Upper lobe of left lung (tissue), 6 donors: ENCODE measurements around the gene CHRNB4. TPM values are rescaled to one million over a fixed set of nuclear protein-coding genes. Genes with fewer than 3 reads are reported as not detected.

Source experiments
- ATAC-seq, 2 donors: fragments of 200-7000 bp; cut with Tn5 transposase; one replicate each; pipeline ENCODE4 v1.9.1; 2022; ENCODE audit warnings: mild to moderate bottlenecking in 2 of 2, moderate library complexity in 2 of 2; ENCODE audit not compliant: low FRiP score in 2 of 2
- DNase-seq, 2 donors: peaks; one replicate each; pipeline ENCODE4 v3.0.0-alpha.2; 2019 to 2020
- H3K27ac ChIP-seq, 4 donors: fragments of 200-600 bp; sonication (generic); one replicate each; pipeline ENCODE4 v1.5.1; 2016 to 2019
- H3K27me3 ChIP-seq, 4 donors: fragments of 200-600 bp; sonication (generic); one replicate each; pipeline ENCODE4 v1.5.1; 2017 to 2019
- H3K36me3 ChIP-seq, 4 donors: fragments of 200-600 bp; sonication (generic); one replicate each; pipeline ENCODE4 v1.5.1; 2016 to 2019
- H3K4me1 ChIP-seq, 4 donors: fragments of 200-600 bp; sonication (generic); one replicate each; pipeline ENCODE4 v1.5.1; 2018 to 2019
- H3K4me3 ChIP-seq, 4 donors: fragments of 200-600 bp; sonication (generic); one replicate each; pipeline ENCODE4 v1.5.1; 2017 to 2019; ENCODE audit warnings: mild to moderate bottlenecking in 2 of 4, moderate library complexity in 1 of 4
- H3K9me3 ChIP-seq, 4 donors: fragments of 200-600 bp; sonication (generic); one replicate each; pipeline ENCODE4 v1.5.1; 2018 to 2019
- EP300 ChIP-seq, 4 donors: sonication (generic); formaldehyde crosslinking; IDR thresholded peaks; one replicate each; pipeline ENCODE4 v1.5.1; 2017; ENCODE audit warnings: antibody characterized with exemption in 4 of 4, control low read depth in 2 of 4
- POLR2A ChIP-seq, 4 donors: fragments of 450-650 bp; IDR thresholded peaks; one replicate each; pipeline ENCODE4 v1.5.1; 2016 to 2017; ENCODE audit warnings: antibody characterized with exemption in 4 of 4, mild to moderate bottlenecking in 2 of 4
- POLR2AphosphoS5 ChIP-seq, 2 donors: sonication (generic); formaldehyde crosslinking; IDR thresholded peaks; one replicate each; pipeline ENCODE4 v1.5.1; 2017; ENCODE audit warnings: antibody characterized with exemption in 2 of 2
- WGBS, 2 donors: methylation state at CpG; one replicate each; pipeline ENCODE4 v1.1.5; 2017 to 2018; 5-methylcytosine and 5-hydroxymethylcytosine counted together
- total RNA-seq, 6 donors: library from RNA; depleted of rRNA in 4 of 6; stranded (reverse); fragments of >200 nt in 4 of 6; gene quantifications; one replicate each; pipeline versions ENCODE4 v1.1.0 to v1.2.1, GENCODE V29; 2016 to 2021
- TF ChIP-seq, protein P1 (sequence below), 6 experiments: fragments of 450-650 bp in 4 of 6; fragments of 200-600 bp in 2 of 6; sonication (generic) in 2 of 6; IDR thresholded peaks; one replicate each; pipeline ENCODE4 v1.5.1; 2016 to 2019; ENCODE audit warnings: antibody characterized with exemption in 6 of 6
- donor health status: DM: no; HTN: no; CAD: no; lungs with moderate emphysema.
- donor health status: DM: no; HTN: yes; CAD: no; lungs with severe emphysema.

Gene CHRNB4
- total RNA-seq, 6 donors from 2014 or later: not detected

DNA sequence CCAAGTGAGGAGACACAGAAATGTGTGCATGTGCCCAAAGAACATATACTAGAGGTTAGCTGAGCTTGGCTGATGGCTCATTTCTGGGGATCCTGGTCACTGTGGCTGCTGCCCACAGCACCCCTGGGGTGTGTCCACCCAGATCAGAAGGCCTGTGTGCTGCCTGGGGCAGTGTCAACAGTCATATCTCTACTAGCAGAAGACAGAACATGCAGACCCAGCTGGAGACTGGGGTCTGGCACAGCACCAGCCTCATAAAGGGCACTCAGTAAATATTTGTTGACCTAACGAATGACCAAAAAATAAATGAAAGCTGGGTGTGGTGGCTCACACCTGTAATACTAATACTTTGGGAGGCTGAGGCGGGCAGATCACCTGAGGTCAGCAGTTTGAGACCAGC lies 36.6 kb downstream of the CHRNB4 start:
- no peak overlapping the region for H3K4me3 ChIP-seq
- WGBS, 2 donors: 86 to 87% methylated on average over 2 of the region's 2 CpGs
- no peak for DNase-seq
- no peak for ATAC-seq
- TF ChIP-seq POLR2AphosphoS5 (IDR thresholded peaks at IDR 0.05) (no peak), EP300 (IDR thresholded peaks at IDR 0.05) (no peak), POLR2A (IDR thresholded peaks at IDR 0.05) (no peak)
- TF ChIP-seq, protein P1, sequence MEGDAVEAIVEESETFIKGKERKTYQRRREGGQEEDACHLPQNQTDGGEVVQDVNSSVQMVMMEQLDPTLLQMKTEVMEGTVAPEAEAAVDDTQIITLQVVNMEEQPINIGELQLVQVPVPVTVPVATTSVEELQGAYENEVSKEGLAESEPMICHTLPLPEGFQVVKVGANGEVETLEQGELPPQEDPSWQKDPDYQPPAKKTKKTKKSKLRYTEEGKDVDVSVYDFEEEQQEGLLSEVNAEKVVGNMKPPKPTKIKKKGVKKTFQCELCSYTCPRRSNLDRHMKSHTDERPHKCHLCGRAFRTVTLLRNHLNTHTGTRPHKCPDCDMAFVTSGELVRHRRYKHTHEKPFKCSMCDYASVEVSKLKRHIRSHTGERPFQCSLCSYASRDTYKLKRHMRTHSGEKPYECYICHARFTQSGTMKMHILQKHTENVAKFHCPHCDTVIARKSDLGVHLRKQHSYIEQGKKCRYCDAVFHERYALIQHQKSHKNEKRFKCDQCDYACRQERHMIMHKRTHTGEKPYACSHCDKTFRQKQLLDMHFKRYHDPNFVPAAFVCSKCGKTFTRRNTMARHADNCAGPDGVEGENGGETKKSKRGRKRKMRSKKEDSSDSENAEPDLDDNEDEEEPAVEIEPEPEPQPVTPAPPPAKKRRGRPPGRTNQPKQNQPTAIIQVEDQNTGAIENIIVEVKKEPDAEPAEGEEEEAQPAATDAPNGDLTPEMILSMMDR (IDR thresholded peaks at IDR 0.05): no peak
- H3K27ac ChIP-seq: no peak overlapping the region
- no peaks in the 10 kb centered on the region for H3K36me3 ChIP-seq
- no peaks in the 10 kb centered on the region for H3K27me3 ChIP-seq
- no peaks in the 10 kb centered on the region for H3K9me3 ChIP-seq
- H3K4me1 ChIP-seq: no peaks in the 10 kb centered on the region

DNA sequence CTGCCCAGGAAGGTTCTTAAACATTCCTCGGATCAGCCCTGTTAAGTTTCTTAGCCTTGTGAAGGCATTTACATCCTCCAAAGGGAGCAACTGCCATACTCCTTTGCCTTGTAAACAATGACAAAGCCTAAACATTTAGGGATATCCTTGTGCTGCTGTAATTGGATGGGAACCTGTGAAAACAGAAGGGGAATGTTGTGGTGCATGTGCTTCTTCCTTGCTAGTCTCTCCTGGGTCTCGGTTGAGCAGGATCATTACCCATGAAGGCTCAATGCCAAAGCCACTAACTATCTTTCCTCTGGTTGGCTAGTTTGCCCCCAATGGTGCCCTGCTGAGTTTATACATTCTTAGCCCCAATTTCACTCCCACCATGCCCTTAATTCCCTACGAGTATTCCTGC lies 37.5 kb downstream of the CHRNB4 start:
- WGBS, 2 donors: 49 to 69% methylated on average over 3 of the region's 3 CpGs
- no peak for ATAC-seq
- TF ChIP-seq POLR2AphosphoS5 (IDR thresholded peaks at IDR 0.05) (no peak), EP300 (IDR thresholded peaks at IDR 0.05) (no peak), POLR2A (IDR thresholded peaks at IDR 0.05) (no peak)
- TF ChIP-seq, protein P1 (IDR thresholded peaks at IDR 0.05): no peak

DNA sequence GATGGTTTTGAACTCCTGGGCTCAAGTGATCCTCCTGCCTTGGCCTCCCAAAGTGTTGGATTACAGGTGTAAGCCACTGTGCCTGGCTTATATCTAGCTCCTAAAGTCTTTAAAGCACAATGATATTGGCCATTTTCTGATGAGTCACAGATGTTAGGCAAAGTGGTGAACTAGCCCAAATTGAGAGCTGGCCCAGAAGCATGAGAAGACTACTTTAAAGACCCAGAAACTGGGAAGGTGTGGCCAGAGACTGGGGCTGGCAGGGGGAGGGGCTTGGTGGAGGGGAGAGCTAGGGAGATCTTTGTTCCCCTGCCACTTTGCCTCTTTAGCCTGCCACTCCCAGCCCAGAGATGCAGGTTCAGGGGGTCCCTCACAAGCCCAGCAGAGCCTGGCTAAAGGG lies 41.8 kb downstream of the CHRNB4 start:
- no peak overlapping the region for H3K4me3 ChIP-seq
- ATAC-seq (no peak), DNase-seq (no peak)
- no peak overlapping the region for H3K27ac ChIP-seq
- H3K27me3 ChIP-seq: no peaks in the 10 kb centered on the region
- TF ChIP-seq, protein P1 (IDR thresholded peaks at IDR 0.05): no peak
- no peak for TF ChIP-seq EP300 (IDR thresholded peaks at IDR 0.05)
- no peak for TF ChIP-seq POLR2A (IDR thresholded peaks at IDR 0.05)
- TF ChIP-seq POLR2AphosphoS5 (IDR thresholded peaks at IDR 0.05): no peak
- no peaks in the 10 kb centered on the region for H3K36me3 ChIP-seq
- no peaks in the 10 kb centered on the region for H3K4me1 ChIP-seq
- H3K9me3 ChIP-seq: no peaks in the 10 kb centered on the region

More for the DNA sequence above, 37.5 kb downstream of the CHRNB4 start:
- Histone ChIP-seq H3K27ac (no peak overlapping the region), H3K4me1 (no peaks in the 10 kb centered on the region), H3K9me3 (no peaks in the 10 kb centered on the region), H3K27me3 (no peaks in the 10 kb centered on the region), H3K4me3 (no peak overlapping the region), H3K36me3 (no peaks in the 10 kb centered on the region)
- DNase-seq: no peak

DNA sequence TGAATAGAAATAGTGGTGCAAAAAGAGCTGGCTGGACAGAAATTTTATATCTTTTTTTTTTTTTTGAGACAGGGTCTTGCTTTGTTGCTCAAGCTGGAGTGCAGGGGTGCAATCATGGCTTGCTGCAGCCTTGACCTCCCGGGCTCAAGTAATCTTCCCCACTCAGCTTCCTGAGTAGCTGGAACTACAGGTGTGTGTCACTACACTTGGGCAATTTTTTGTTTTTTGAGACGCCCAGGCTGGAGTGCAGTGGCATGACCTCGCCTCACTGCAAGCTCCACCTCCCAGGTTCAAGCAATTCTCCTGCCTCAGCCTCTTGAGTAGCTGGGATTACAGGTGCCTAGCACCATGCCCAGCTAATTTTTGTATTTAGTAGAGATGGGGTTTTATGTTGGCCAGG lies 42.7 kb downstream of the CHRNB4 start:
- Histone ChIP-seq H3K4me3 (no peak overlapping the region), H3K27me3 (no peaks in the 10 kb centered on the region), H3K36me3 (no peaks in the 10 kb centered on the region), H3K27ac (no peak overlapping the region), H3K9me3 (no peaks in the 10 kb centered on the region), H3K4me1 (no peaks in the 10 kb centered on the region)
- DNase-seq: no peak
- no peak for ATAC-seq
- TF ChIP-seq EP300 (IDR thresholded peaks at IDR 0.05): no peak
- no peak for TF ChIP-seq POLR2AphosphoS5 (IDR thresholded peaks at IDR 0.05)
- WGBS, 2 donors: 63 to 72% methylated on average over 3 of the region's 3 CpGs

DNA sequence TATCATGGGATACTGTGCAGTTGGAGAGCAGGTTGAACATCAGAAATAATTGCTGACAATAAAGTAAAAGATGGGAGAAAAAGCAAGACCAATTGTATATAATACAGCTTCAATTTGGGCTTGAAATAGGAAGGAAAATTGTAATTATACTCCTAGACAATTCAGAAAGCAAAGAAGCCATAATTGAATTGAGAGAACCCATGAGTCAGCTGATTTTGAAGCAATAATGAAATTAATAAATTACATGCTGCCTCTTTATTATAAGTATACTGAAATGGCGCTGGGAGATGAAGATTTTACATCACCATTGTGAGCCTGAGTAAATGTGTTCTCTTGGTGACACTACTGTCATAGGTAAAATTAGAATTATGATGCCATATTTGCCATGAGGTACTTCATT lies 43.4 kb downstream of the CHRNB4 start:
- ATAC-seq: no peak
- Histone ChIP-seq H3K4me3 (no peak overlapping the region), H3K36me3 (no peaks in the 10 kb centered on the region), H3K4me1 (no peaks in the 10 kb centered on the region), H3K27ac (no peak overlapping the region), H3K27me3 (no peaks in the 10 kb centered on the region), H3K9me3 (no peaks in the 10 kb centered on the region)
- WGBS, 2 donors: 91 to 100% methylated on average over 1 of the region's 1 CpG
- DNase-seq: no peak
- TF ChIP-seq POLR2AphosphoS5 (IDR thresholded peaks at IDR 0.05) (no peak), EP300 (IDR thresholded peaks at IDR 0.05) (no peak), POLR2A (IDR thresholded peaks at IDR 0.05) (no peak)
- TF ChIP-seq, protein P1 (IDR thresholded peaks at IDR 0.05): no peak
